ENCODE measurements around the gene CORIN.

CORIN gene

GRCh38 chr4:47704693-47705325 is 133.1 kb downstream of the CORIN start:
- no peaks in the 10 kb centered on the region for H4K20me1 ChIP-seq (ENCODE audit: low read depth, low read length)
- no peak overlapping the region for H3K4me2 ChIP-seq (ENCODE audit: low read depth, low read length, poor library complexity, severe bottlenecking)
- no peak overlapping the region for H2AFZ ChIP-seq (ENCODE audit: low read depth, low read length, severe bottlenecking)

GRCh38 chr4:47703956-47704355 is 133.9 kb downstream of the CORIN start:
- H3K9me3 ChIP-seq (ENCODE audit: insufficient read depth, low read length): no peaks in the 10 kb centered on the region
- no peak overlapping the region for H3K9ac ChIP-seq (ENCODE audit: low read length)
- no peak overlapping the region for H2AFZ ChIP-seq (ENCODE audit: low read depth, low read length, severe bottlenecking)
- H3K9me2 ChIP-seq (replicated peaks; ENCODE audit: insufficient read depth, low read length): no peaks in the 10 kb centered on the region
- no peak for TF ChIP-seq EZH2phosphoT487 (conservative IDR thresholded peaks at IDR 0.05; ENCODE audit: low read length)
- TF ChIP-seq CTCF (IDR thresholded peaks at IDR 0.05; ENCODE audit: insufficient read depth, low read length, poor library complexity, severe bottlenecking): no peak
- H3F3A ChIP-seq (ENCODE audit: insufficient read depth): no peaks in the 10 kb centered on the region
- no peaks in the 10 kb centered on the region for H3K36me3 ChIP-seq (ENCODE audit: low read length)
- no peak overlapping the region for H3K4me2 ChIP-seq (ENCODE audit: low read depth, low read length, poor library complexity, severe bottlenecking)
- no peak overlapping the region for H3K4me3 ChIP-seq (ENCODE audit: insufficient read depth, low read length, poor library complexity, severe bottlenecking)
- H3K27me3 ChIP-seq (ENCODE audit: low read length): no peaks in the 10 kb centered on the region
- H3K27ac ChIP-seq (ENCODE audit: low read depth, low read length): no peak overlapping the region
- H3K79me2 ChIP-seq (ENCODE audit: insufficient read depth, low read length): no peaks in the 10 kb centered on the region
- H4K20me1 ChIP-seq (ENCODE audit: low read depth, low read length): no peaks in the 10 kb centered on the region

More at GRCh38 chr4:47704693-47705325, 133.1 kb downstream of the CORIN start:
- no peaks in the 10 kb centered on the region for H3K9me3 ChIP-seq (ENCODE audit: insufficient read depth, low read length)
- H3K36me3 ChIP-seq (ENCODE audit: low read length): no peaks in the 10 kb centered on the region
- H3K27me3 ChIP-seq (ENCODE audit: low read length): no peaks in the 10 kb centered on the region
- H3K4me3 ChIP-seq (ENCODE audit: insufficient read depth, low read length, poor library complexity, severe bottlenecking): no peak overlapping the region
- no peak overlapping the region for H3K9ac ChIP-seq (ENCODE audit: low read length)
- no peaks in the 10 kb centered on the region for H3F3A ChIP-seq (ENCODE audit: insufficient read depth)
- no peaks in the 10 kb centered on the region for H3K79me2 ChIP-seq (ENCODE audit: insufficient read depth, low read length)
- no peak for TF ChIP-seq EZH2phosphoT487 (conservative IDR thresholded peaks at IDR 0.05; ENCODE audit: low read length)
- TF ChIP-seq CTCF (IDR thresholded peaks at IDR 0.05; ENCODE audit: insufficient read depth, low read length, poor library complexity, severe bottlenecking): peak; percentile 20
- no peak overlapping the region for H3K27ac ChIP-seq (ENCODE audit: low read depth, low read length)
- H3K9me2 ChIP-seq (replicated peaks; ENCODE audit: insufficient read depth, low read length): no peaks in the 10 kb centered on the region

- Histone ChIP-seq H4K20me1 (ENCODE audit: low read depth, low read length) (no peaks in the 10 kb centered on the region), H3K27me3 (ENCODE audit: low read length) (no peaks in the 10 kb centered on the region), H2AFZ (ENCODE audit: low read depth, low read length, severe bottlenecking) (no peak overlapping the region), H3K4me2 (ENCODE audit: low read depth, low read length, poor library complexity, severe bottlenecking) (no peak overlapping the region), H3K27ac (ENCODE audit: low read depth, low read length) (no peak overlapping the region), H3K79me2 (ENCODE audit: insufficient read depth, low read length) (no peaks in the 10 kb centered on the region), H3K9me3 (ENCODE audit: insufficient read depth, low read length) (no peaks in the 10 kb centered on the region), H3F3A (ENCODE audit: insufficient read depth) (no peaks in the 10 kb centered on the region), H3K9me2 (replicated peaks; ENCODE audit: insufficient read depth, low read length) (no peaks in the 10 kb centered on the region), H3K4me3 (ENCODE audit: insufficient read depth, low read length, poor library complexity, severe bottlenecking) (no peak overlapping the region), H3K36me3 (ENCODE audit: low read length) (no peaks in the 10 kb centered on the region), H3K9ac (ENCODE audit: low read length) (no peak overlapping the region)
- TF ChIP-seq CTCF (IDR thresholded peaks at IDR 0.05; ENCODE audit: insufficient read depth, low read length, poor library complexity, severe bottlenecking): no peak
- TF ChIP-seq EZH2phosphoT487 (conservative IDR thresholded peaks at IDR 0.05; ENCODE audit: low read length): no peak
These were observed 134.9 kb downstream of the CORIN start for GRCh38 chr4:47703008-47703407.
